IPS DF 4.7 (cell line): ENCODE measurements around the gene C8B.

Experiments used
- DNase-seq: peaks from one replicate; pipeline ENCODE4 v3.0.0-alpha.2; 2013; ENCODE audit warnings: low spot score; ENCODE audit errors: extremely low read depth

Gene C8B

GRCh38 chr1:56972976-56973375 is 7.2 kb upstream of the C8B start:
- no peak for DNase-seq

- DNase-seq = no peak
Measured at GRCh38 chr1:56970280-56970679, 4.5 kb upstream of the C8B start.

- DNase-seq = no peak
Measured at GRCh38 chr1:56968878-56969495, 3.2 kb upstream of the C8B start.

GRCh38 chr1:56967900-56968832 is 2.4 kb upstream of the C8B start:
- DNase-seq = no peak

GRCh38 chr1:56967355-56967754 is 1.5 kb upstream of the C8B start:
- DNase-seq = no peak

GRCh38 chr1:56966698-56966999 is 834 bp upstream of the C8B start:
- DNase-seq = no peak

- DNase-seq = no peak
Measured at GRCh38 chr1:56965191-56965590, 624 bp downstream of the C8B start.

- no peak for DNase-seq
Measured at GRCh38 chr1:56964349-56965017, 1.3 kb downstream of the C8B start.

GRCh38 chr1:56963667-56964066 is 2.1 kb downstream of the C8B start:
- DNase-seq = no peak

GRCh38 chr1:56961426-56961825 is 4.4 kb downstream of the C8B start:
- no peak for DNase-seq

GRCh38 chr1:56958526-56958925 is 7.3 kb downstream of the C8B start:
- DNase-seq = no peak

- no peak for DNase-seq
Measured at GRCh38 chr1:56957931-56958330, 7.9 kb downstream of the C8B start.

- no peak for DNase-seq
Measured at GRCh38 chr1:56954664-56955063, 11.2 kb downstream of the C8B start.

GRCh38 chr1:56953386-56953785 is 12.4 kb downstream of the C8B start:
- DNase-seq = no peak

- no peak for DNase-seq
Measured at GRCh38 chr1:56952501-56952900, 13.3 kb downstream of the C8B start.

GRCh38 chr1:56948403-56949023 is 17.3 kb downstream of the C8B start:
- DNase-seq = no peak

- no peak for DNase-seq
Measured at GRCh38 chr1:56940039-56940438, 25.8 kb downstream of the C8B start.

GRCh38 chr1:56939209-56939608 is 26.6 kb downstream of the C8B start:
- no peak for DNase-seq

- DNase-seq = no peak
Measured at GRCh38 chr1:56938646-56939045, 27.2 kb downstream of the C8B start.

- no peak for DNase-seq
Measured at GRCh38 chr1:56934430-56935060, 31.3 kb downstream of the C8B start.

- no peak for DNase-seq
Measured at GRCh38 chr1:56933606-56934005, 32.2 kb downstream of the C8B start.

- DNase-seq = no peak
Measured at GRCh38 chr1:56933161-56933560, 32.7 kb downstream of the C8B start.
